H1 (cell line): ENCODE results near the gene GUCY2C. TPM values are rescaled to one million over a fixed set of nuclear protein-coding genes. Genes with fewer than 3 reads are reported as not detected.

Experiments
- CTCF ChIA-PET: fragments of 300-600 bp; sonication (Branson Sonifier 250); formaldehyde crosslinking; loops from one replicate; lab custom pipeline; 2021; ENCODE audit not compliant: partially characterized antibody; lab: Charles Lee
- POLR2A ChIA-PET: fragments of 300-600 bp; sonication (Branson Sonifier 250); formaldehyde crosslinking; loops from one replicate; lab custom pipeline; 2021; ENCODE audit warnings: inconsistent platforms; ENCODE audit not compliant: partially characterized antibody; lab: Charles Lee
- DNase-seq, 2 experiments: peaks; one replicate each; pipeline versions ENCODE4 v3.0.0 to v3.0.0-alpha.2; 2010 to 2022; ENCODE audit warnings: low spot score in 2 of 2, low read depth in 1 of 2, mixed read lengths in 1 of 2
- FAIRE-seq: peaks from 2 replicates; lab custom pipeline; 2011; peaks lifted over from hg19 to GRCh38; lab: Jason Lieb, UNC
- H2AFZ ChIP-seq: 2 replicates; pipeline ENCODE4 v1.8.1; 2012; ENCODE audit warnings: low read length, inconsistent platforms
- H2AK5ac ChIP-seq: 2 replicates; pipeline ENCODE4 v1.6.1; 2013; ENCODE audit warnings: low read depth, low read length
- H2BK120ac ChIP-seq: replicated peaks from 2 replicates; pipeline ENCODE3; 2013; ENCODE audit warnings: low read depth, low read length, inconsistent platforms
- H2BK12ac ChIP-seq: 2 replicates; pipeline ENCODE4 v1.6.1; 2013; ENCODE audit warnings: low read depth, low read length
- H2BK15ac ChIP-seq: 2 replicates; pipeline ENCODE4 v1.6.1; 2013; ENCODE audit warnings: low read length
- H2BK20ac ChIP-seq: 2 replicates; pipeline ENCODE4 v1.6.1; 2013; ENCODE audit warnings: low read length
- H2BK5ac ChIP-seq: 2 replicates; pipeline ENCODE4 v1.6.1; 2013; ENCODE audit warnings: low read depth, low read length
- H3K14ac ChIP-seq: 2 replicates; pipeline ENCODE4 v1.6.1; 2013; ENCODE audit warnings: inconsistent platforms; ENCODE audit not compliant: insufficient read length
- H3K18ac ChIP-seq: 2 replicates; pipeline ENCODE4 v1.6.1; 2013; ENCODE audit warnings: low read length; ENCODE audit errors: extremely low read depth
- H3K23ac ChIP-seq: 2 replicates; pipeline ENCODE4 v1.6.1; 2013; ENCODE audit warnings: inconsistent platforms; ENCODE audit not compliant: insufficient read length
- H3K23me2 ChIP-seq: 2 replicates; pipeline ENCODE4 v1.6.1; 2013; ENCODE audit warnings: low read depth, low read length
- H3K27ac ChIP-seq: 2 replicates; pipeline ENCODE4 v1.6.1; 2011; ENCODE audit warnings: low read depth, low read length, inconsistent platforms
- H3K27me3 ChIP-seq, 4 experiments: replicated peaks in 1 of 4; 1 replicate in 1 of 4; 2 replicates in 3 of 4; pipeline versions ENCODE4 v1.6.1 to v1.8.1; 2011 to 2013; ENCODE audit warnings: low read length in 3 of 4, mild to moderate bottlenecking in 3 of 4, inconsistent platforms in 2 of 4, mixed read lengths in 2 of 4, moderate library complexity in 1 of 4; ENCODE audit not compliant: control insufficient read depth in 3 of 4, insufficient read depth in 3 of 4; ENCODE audit errors: extremely low read depth in 1 of 4
- H3K36me3 ChIP-seq, 4 experiments: 2 replicates each; pipeline versions ENCODE4 v1.6.1 to v1.8.1; 2011 to 2013; ENCODE audit warnings: mild to moderate bottlenecking in 4 of 4, low read length in 3 of 4, moderate library complexity in 2 of 4, control low read depth in 1 of 4, inconsistent platforms in 1 of 4; ENCODE audit not compliant: insufficient read depth in 4 of 4, control insufficient read depth in 2 of 4
- H3K4ac ChIP-seq: replicated peaks from 2 replicates; pipeline ENCODE3; 2013; ENCODE audit warnings: low read length, low read depth, mixed read lengths, inconsistent platforms; ENCODE audit not compliant: insufficient read length
- H3K4me1 ChIP-seq, 4 experiments: replicated peaks in 1 of 4; 1 replicate in 1 of 4; 2 replicates in 3 of 4; pipeline versions ENCODE4 v1.6.1 to v1.8.1; 2011 to 2013; ENCODE audit warnings: low read length in 3 of 4, inconsistent platforms in 2 of 4, mixed read lengths in 1 of 4; ENCODE audit not compliant: insufficient read depth in 4 of 4, control insufficient read depth in 3 of 4
- H3K4me2 ChIP-seq, 2 experiments: 2 replicates each; pipeline versions ENCODE4 v1.6.1 to v1.8.1; 2011 to 2013; ENCODE audit warnings: low read depth in 2 of 2, low read length in 2 of 2, control low read depth in 1 of 2, inconsistent platforms in 1 of 2, mild to moderate bottlenecking in 1 of 2; ENCODE audit not compliant: insufficient read depth in 1 of 2
- H3K4me3 ChIP-seq, 4 experiments: fragments of 200-600, 300-600 bp in 1 of 4; sonication (generic), shearing (Covaris generic), sonication (Bioruptor Twin) in 1 of 4; 2 replicates each; pipeline versions ENCODE4 v1.5.1 to v1.8.1; 2011 to 2016; ENCODE audit warnings: low read length in 4 of 4, low read depth in 3 of 4, control low read depth in 2 of 4, inconsistent platforms in 2 of 4, mild to moderate bottlenecking in 2 of 4, mixed read lengths in 1 of 4, moderate library complexity in 1 of 4; ENCODE audit not compliant: insufficient read depth in 2 of 4; ENCODE audit errors: extremely low read depth in 1 of 4
- H3K56ac ChIP-seq: replicated peaks from 2 replicates; pipeline ENCODE3; 2013; ENCODE audit warnings: low read depth, mild to moderate bottlenecking, mixed read lengths, low read length, inconsistent platforms; ENCODE audit not compliant: insufficient read length
- H3K79me1 ChIP-seq: 2 replicates; pipeline ENCODE4 v1.6.1; 2013; ENCODE audit warnings: low read depth, low read length, control low read depth
- H3K79me2 ChIP-seq, 2 experiments: 2 replicates each; pipeline versions ENCODE4 v1.6.1 to v1.8.1; 2012 to 2013; ENCODE audit warnings: low read length in 2 of 2, mild to moderate bottlenecking in 2 of 2, inconsistent platforms in 1 of 2; ENCODE audit not compliant: insufficient read depth in 2 of 2, control insufficient read depth in 1 of 2
- H3K9ac ChIP-seq, 4 experiments: replicated peaks in 1 of 4; 1 replicate in 1 of 4; 2 replicates in 3 of 4; pipeline versions ENCODE4 v1.6.1 to v1.8.1; 2011 to 2013; ENCODE audit warnings: low read depth in 3 of 4, low read length in 3 of 4, control low read depth in 2 of 4, mild to moderate bottlenecking in 2 of 4, moderate library complexity in 2 of 4, inconsistent platforms in 1 of 4; ENCODE audit errors: extremely low read depth in 1 of 4
- H3K9me3 ChIP-seq, 2 experiments: 2 replicates each; pipeline versions ENCODE4 v1.6.1 to v1.8.1; 2012 to 2013; ENCODE audit warnings: mild to moderate bottlenecking in 2 of 2, moderate library complexity in 2 of 2, control low read depth in 1 of 2, inconsistent platforms in 1 of 2, low read depth in 1 of 2, low read length in 1 of 2, mixed read lengths in 1 of 2; ENCODE audit not compliant: insufficient read depth in 2 of 2
- H4K20me1 ChIP-seq, 2 experiments: replicated peaks in 1 of 2; 2 replicates each; pipeline versions ENCODE3 to v1.8.1; 2011 to 2013; ENCODE audit warnings: inconsistent platforms in 2 of 2, low read length in 2 of 2, mild to moderate bottlenecking in 1 of 2; ENCODE audit not compliant: insufficient read depth in 2 of 2, control insufficient read depth in 1 of 2
- H4K5ac ChIP-seq: 2 replicates; pipeline ENCODE4 v1.6.1; 2013; ENCODE audit warnings: low read length, low read depth, mixed read lengths, inconsistent platforms; ENCODE audit not compliant: insufficient read length
- H4K8ac ChIP-seq: 2 replicates; pipeline ENCODE4 v1.8.0; 2013; ENCODE audit warnings: mild to moderate bottlenecking, moderate library complexity, low read length, inconsistent platforms; ENCODE audit not compliant: insufficient read depth; ENCODE audit errors: extremely low read depth
- H4K91ac ChIP-seq: replicated peaks from 2 replicates; pipeline ENCODE3; 2013; ENCODE audit warnings: low read length, mixed read lengths, inconsistent platforms; ENCODE audit not compliant: insufficient read length
- CHD1 ChIP-seq: IDR thresholded peaks from 2 replicates; pipeline ENCODE4 v1.6.1; 2012; ENCODE audit warnings: low read depth, low read length, improper control_type of control experiment
- HDAC2 ChIP-seq, 2 experiments: fragments of 300-600 bp in 1 of 2; sonication (generic) in 1 of 2; IDR thresholded peaks; 2 replicates each; pipeline ENCODE4 v1.6.1; 2011 to 2012; ENCODE audit warnings: low read depth in 2 of 2, low read length in 2 of 2, mild to moderate bottlenecking in 2 of 2, moderate library complexity in 2 of 2, borderline replicate concordance in 1 of 2, inconsistent platforms in 1 of 2
- NANOG ChIP-seq: IDR thresholded peaks from 2 replicates; pipeline ENCODE4 v1.6.1; 2011; ENCODE audit warnings: low read length, low read depth, mild to moderate bottlenecking, inconsistent platforms; ENCODE audit not compliant: insufficient read depth, poor library complexity, severe bottlenecking
- POLR2A ChIP-seq, 2 experiments: IDR thresholded peaks; 1 replicate in 1 of 2; 2 replicates in 1 of 2; pipeline ENCODE4 v1.6.1; 2011; ENCODE audit warnings: low read depth in 2 of 2, low read length in 2 of 2, mild to moderate bottlenecking in 2 of 2; ENCODE audit errors: control extremely low read depth in 1 of 2
- TBP ChIP-seq: IDR thresholded peaks from 2 replicates; pipeline ENCODE4 v1.6.1; 2011; ENCODE audit warnings: low read depth, low read length, improper control_type of control experiment
- WGBS, 2 experiments: shearing (Covaris generic) in 1 of 2; methylation state at CpG; one replicate each; pipeline versions ENCODE4 v1.1.6 to v1.1.7; 2013 to 2015; ENCODE audit warnings: low lambda C conversion rate in 2 of 2, mixed read lengths in 2 of 2, inconsistent platforms in 1 of 2, low coverage in 1 of 2, missing lambda C conversion rate in 1 of 2; ENCODE audit not compliant: insufficient replicate concordance in 2 of 2, insufficient coverage in 1 of 2, insufficient read length in 1 of 2; ENCODE audit errors: extremely low coverage in 1 of 2, missing lambda C conversion rate in 1 of 2; 5-methylcytosine and 5-hydroxymethylcytosine counted together
- polyA plus RNA-seq, 7 experiments: library from polyadenylated mRNA; depleted of rRNA in 3 of 7; stranded (reverse) in 5 of 7; unstranded in 2 of 7; fragments of >200 nt in 5 of 7; fragments of 200-250 nt in 2 of 7; gene quantifications; 1 replicate in 5 of 7; 2 replicates in 1 of 7; 4 replicates in 1 of 7; pipeline versions ENCODE4 v1.2.1 to v1.2.3, GENCODE V29; 2011 to 2013; ENCODE audit warnings: missing spikeins in 2 of 7, mixed read lengths in 2 of 7
- total RNA-seq: library from RNA; stranded (reverse); fragmentation: NEBNext Ultra II Directional; extraction: Animal tissue kit (Norgen Biotek cat#: 25700); gene quantifications from 2 replicates; pipeline ENCODE4 v1.2.1, GENCODE V29; 2021

GUCY2C gene
- total and polyA plus RNA-seq, 2 of the 8 experiments (the other 6 are each of a cell fraction or from before 2014, with no cell fraction given), result 1.9 to 3.2 TPM

- Histone ChIP-seq H3K4me1 (peaks cover 0 to 2% (median 0%) of the 10 kb centered on the region in 4 experiments; a peak in 1 of 7 replicates), H4K20me1 (no peaks in the 10 kb centered on the region), H4K5ac (no peak overlapping the region), H3K4me2 (no peak overlapping the region), H3K18ac (no peak overlapping the region), H3K4me3 (no peak overlapping the region), H3K4ac (no peak overlapping the region), H3K27ac (no peak overlapping the region), H2BK12ac (no peak overlapping the region)
- WGBS, 2 experiments, result 92% methylated on average over 6 of the region's 6 CpGs; no CpG with 5 or more reads in 1 of the 2 experiments
- no peak for DNase-seq
- TF ChIP-seq HDAC2 (IDR thresholded peaks at IDR 0.05; ENCODE audit: borderline replicate concordance in 1 of 2, low read depth in 2 of 2, low read length in 2 of 2) (no peak), NANOG (no peak), TBP (no peak), POLR2A (IDR thresholded peaks at IDR 0.05; ENCODE audit: control extremely low read depth in 1 of 2, low read depth in 2 of 2, low read length in 2 of 2) (no peak), CHD1 (no peak)
- TF ChIP-seq, all 59 proteins: peak for 0
- CTCF ChIA-PET, result interaction anchor here (0.6 to 1.6 kb wide), 3 partner anchors 14 to 660 kb away, joined by 3 to 5 read pairs (median 3); no protein-coding TSS in a partner anchor
- H2BK15ac ChIP-seq, result no peak overlapping the region
- H3K14ac ChIP-seq, result no peak overlapping the region
- POLR2A ChIA-PET, result interaction anchor here (1.0 kb wide), 1 partner anchor 123 kb away, joined by 3 read pairs; no protein-coding TSS in a partner anchor
- H3K36me3 ChIP-seq, result no peaks in the 10 kb centered on the region
- no peaks in the 10 kb centered on the region for H3K23me2 ChIP-seq
- no peaks in the 10 kb centered on the region for H3K79me1 ChIP-seq
- H2AFZ ChIP-seq, result no peak overlapping the region
- H3K9ac ChIP-seq, result no peak overlapping the region
- no peak overlapping the region for H2BK20ac ChIP-seq
- no peak overlapping the region for H3K23ac ChIP-seq
- no peaks in the 10 kb centered on the region for H3K9me3 ChIP-seq
- no peak overlapping the region for H2BK120ac ChIP-seq
- no peaks in the 10 kb centered on the region for H3K79me2 ChIP-seq
- H3K27me3 ChIP-seq, result no peaks in the 10 kb centered on the region; a peak in 1 of 7 replicates
- no peak overlapping the region for H4K91ac ChIP-seq
- no peak for FAIRE-seq
- H2AK5ac ChIP-seq, result no peak overlapping the region
- H2BK5ac ChIP-seq, result no peak overlapping the region
- no peak overlapping the region for H3K56ac ChIP-seq
- H4K8ac ChIP-seq, result no peak overlapping the region
These were observed 49.2 kb downstream of the GUCY2C start for GRCh38 chr12:14647028-14647750.
